GM12892 (cell line): Measurements from ENCODE around the gene ONECUT1.

Experiments used
- POLR2A ChIP-seq: IDR thresholded peaks from 2 replicates; pipeline ENCODE4 v1.6.1; 2011; ENCODE audit warnings: low read depth, low read length, control low read depth
- POLR2AphosphoS5 ChIP-seq: IDR thresholded peaks from 2 replicates; pipeline ENCODE4 v1.6.1; 2011; ENCODE audit warnings: low read depth, low read length, control low read depth

- TF ChIP-seq POLR2A (no peak), POLR2AphosphoS5 (no peak)
Observed at GRCh38 chr15:52794665-52795463, 4.7 kb upstream of the ONECUT1 start.
